ENCODE measurements around the gene DUSP7.

GRCh38 chr3:52017586-52017985 is 38.8 kb downstream of the DUSP7 start:
- TF ChIP-seq, protein P1, sequence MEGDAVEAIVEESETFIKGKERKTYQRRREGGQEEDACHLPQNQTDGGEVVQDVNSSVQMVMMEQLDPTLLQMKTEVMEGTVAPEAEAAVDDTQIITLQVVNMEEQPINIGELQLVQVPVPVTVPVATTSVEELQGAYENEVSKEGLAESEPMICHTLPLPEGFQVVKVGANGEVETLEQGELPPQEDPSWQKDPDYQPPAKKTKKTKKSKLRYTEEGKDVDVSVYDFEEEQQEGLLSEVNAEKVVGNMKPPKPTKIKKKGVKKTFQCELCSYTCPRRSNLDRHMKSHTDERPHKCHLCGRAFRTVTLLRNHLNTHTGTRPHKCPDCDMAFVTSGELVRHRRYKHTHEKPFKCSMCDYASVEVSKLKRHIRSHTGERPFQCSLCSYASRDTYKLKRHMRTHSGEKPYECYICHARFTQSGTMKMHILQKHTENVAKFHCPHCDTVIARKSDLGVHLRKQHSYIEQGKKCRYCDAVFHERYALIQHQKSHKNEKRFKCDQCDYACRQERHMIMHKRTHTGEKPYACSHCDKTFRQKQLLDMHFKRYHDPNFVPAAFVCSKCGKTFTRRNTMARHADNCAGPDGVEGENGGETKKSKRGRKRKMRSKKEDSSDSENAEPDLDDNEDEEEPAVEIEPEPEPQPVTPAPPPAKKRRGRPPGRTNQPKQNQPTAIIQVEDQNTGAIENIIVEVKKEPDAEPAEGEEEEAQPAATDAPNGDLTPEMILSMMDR (IDR thresholded peaks at IDR 0.05; ENCODE audit: insufficient read depth, low read depth, low read length) = no peak
- no peak for TF ChIP-seq EZH2 (IDR thresholded peaks at IDR 0.05; ENCODE audit: insufficient read depth, low read length)
